HEK293 (cell line): Measurements from ENCODE around the gene STON2.
A peak's percentile ranks its signal among the peaks of the same experiment; 100 is the strongest.

ENCODE experiments used
- CTCF ChIA-PET: fragments of 350-600 bp; formaldehyde crosslinking; extraction: SDS; loops from one replicate; lab custom pipeline; 2021; ENCODE audit warnings: antibody characterized with exemption; lab: Yijun Ruan, JAX
- POLR2A ChIA-PET: fragments of 300-600 bp; formaldehyde crosslinking; extraction: SDS; loops from one replicate; lab custom pipeline; 2020; ENCODE audit warnings: antibody characterized with exemption, inconsistent platforms; lab: Yijun Ruan, JAX
- H3K27ac ChIP-seq: fragments of 200-500 bp; sonication (Bioruptor generic); 2 replicates; pipeline ENCODE4 v1.5.1; 2014; ENCODE audit warnings: low read depth, low read length, control low read depth, inconsistent platforms; ENCODE audit errors: extremely low read depth
- H3K36me3 ChIP-seq, 2 experiments: fragments of 200-500 bp in 1 of 2; sonication (Bioruptor generic) in 1 of 2; 1 replicate in 1 of 2; 2 replicates in 1 of 2; pipeline ENCODE4 v1.5.1; 2014 to 2017; ENCODE audit warnings: inconsistent platforms in 2 of 2, low read length in 2 of 2; ENCODE audit not compliant: control insufficient read depth in 2 of 2, insufficient read depth in 1 of 2
- H3K4me1 ChIP-seq: fragments of 200-500 bp; sonication (Bioruptor generic); 2 replicates; pipeline ENCODE4 v1.5.1; 2014; ENCODE audit warnings: mild to moderate bottlenecking, low read length, inconsistent platforms; ENCODE audit not compliant: control insufficient read depth, insufficient read depth
- H3K4me3 ChIP-seq: 2 replicates; pipeline ENCODE4 v1.5.1; 2011; ENCODE audit warnings: low read depth, mild to moderate bottlenecking, control low read depth, low read length, moderate library complexity
- H3K9me3 ChIP-seq: fragments of 200-500 bp; sonication (Bioruptor generic); 2 replicates; pipeline ENCODE4 v1.5.1; 2014; ENCODE audit warnings: low read depth, low read length, inconsistent platforms; ENCODE audit not compliant: control insufficient read depth, insufficient read depth
- ATF2 ChIP-seq: fragments of 450-650 bp; formaldehyde crosslinking; IDR thresholded peaks from 2 replicates; pipeline ENCODE4 v1.5.1; 2016; ENCODE audit warnings: missing biosample characterization, missing genetic modification characterization, low read depth
- BCL11A ChIP-seq: fragments of 450-650 bp; formaldehyde crosslinking; IDR thresholded peaks from 2 replicates; pipeline ENCODE4 v1.5.1; 2016; ENCODE audit warnings: low read depth, missing biosample characterization, missing genetic modification characterization
- KLF10 ChIP-seq: fragments of 450-650 bp; IDR thresholded peaks from 2 replicates; pipeline ENCODE4 v1.5.1; 2018; ENCODE audit warnings: missing biosample characterization, mild to moderate bottlenecking, missing genetic modification characterization
- KLF17 ChIP-seq: fragments of 450-650 bp; formaldehyde crosslinking; IDR thresholded peaks from 2 replicates; pipeline ENCODE4 v1.5.1; 2016; ENCODE audit warnings: missing biosample characterization, missing genetic modification characterization
- MZF1 ChIP-seq: fragments of 450-650 bp; formaldehyde crosslinking; IDR thresholded peaks from 2 replicates; pipeline ENCODE4 v1.5.1; 2017; ENCODE audit warnings: missing biosample characterization, missing genetic modification characterization, borderline replicate concordance
- ZBTB6 ChIP-seq: fragments of 450-650 bp; formaldehyde crosslinking; IDR thresholded peaks from 2 replicates; pipeline ENCODE4 v1.5.1; 2017; ENCODE audit warnings: missing biosample characterization, missing genetic modification characterization
- ZNF391 ChIP-seq: fragments of 450-650 bp; formaldehyde crosslinking; IDR thresholded peaks from 2 replicates; pipeline ENCODE4 v1.5.1; 2016; ENCODE audit warnings: low read depth, missing biosample characterization, missing genetic modification characterization, borderline replicate concordance
- ZNF449 ChIP-seq: fragments of 450-650 bp; formaldehyde crosslinking; IDR thresholded peaks from 2 replicates; pipeline ENCODE4 v1.5.1; 2017; ENCODE audit warnings: missing biosample characterization, mild to moderate bottlenecking, missing genetic modification characterization, moderate library complexity
- ZNF529 ChIP-seq: fragments of 450-650 bp; formaldehyde crosslinking; IDR thresholded peaks from 2 replicates; pipeline ENCODE4 v1.5.1; 2017; ENCODE audit warnings: missing genetic modification characterization, missing biosample characterization; ENCODE audit not compliant: insufficient replicate concordance
- ZNF549 ChIP-seq: fragments of 450-650 bp; IDR thresholded peaks from 2 replicates; pipeline ENCODE4 v1.5.1; 2018; ENCODE audit warnings: missing biosample characterization, missing genetic modification characterization, mild to moderate bottlenecking, inconsistent platforms, moderate library complexity
- ZNF670 ChIP-seq: fragments of 450-650 bp; formaldehyde crosslinking; IDR thresholded peaks from 2 replicates; pipeline ENCODE4 v1.5.1; 2016; ENCODE audit warnings: missing biosample characterization, missing genetic modification characterization, low read depth
- ZNF791 ChIP-seq: fragments of 450-650 bp; formaldehyde crosslinking; IDR thresholded peaks from 2 replicates; pipeline ENCODE4 v1.5.1; 2016; ENCODE audit warnings: missing biosample characterization, missing genetic modification characterization

Gene STON2

GRCh38 chr14:81275305-81276072 lies 124.6 kb downstream of the STON2 start (continued):
- no peak for TF ChIP-seq BCL11A (tag by site-specific recombination)
- TF ChIP-seq ZNF670, result no peak
- TF ChIP-seq ATF2 (tag by site-specific recombination), result no peak
- no peak for TF ChIP-seq ZNF529 (tag by site-specific recombination)

GRCh38 chr14:81273961-81274575 lies 126.1 kb downstream of the STON2 start:
- CTCF ChIA-PET, result interaction anchor here (1.0 kb wide), 1 partner anchor 179 kb away, joined by 5 read pairs; no protein-coding TSS in a partner anchor

GRCh38 chr14:81273521-81273920 lies 126.6 kb downstream of the STON2 start:
- CTCF ChIA-PET, result interaction anchor here (0.7 to 10.2 kb wide), 2 partner anchors 110 to 180 kb away, joined by 3 to 169 read pairs; no protein-coding TSS in a partner anchor
- TF ChIP-seq MZF1 (tag by site-specific recombination) (no peak), KLF10 (no peak), ZNF449 (peak; percentile 65), ZNF391 (tag by site-specific recombination) (no peak)
- H3K36me3 ChIP-seq, result peaks cover 3 to 14% of the 10 kb centered on the region in 2 experiments; a peak in 2 of 3 replicates
- H3K9me3 ChIP-seq, result no peaks in the 10 kb centered on the region
- H3K4me1 ChIP-seq, result 0 out of 2 replicates have a peak, but pooled peaks cover 5% of the 10 kb centered on the region
- H3K27ac ChIP-seq, result no peak overlapping the region
- no peak overlapping the region for H3K4me3 ChIP-seq
- POLR2A ChIA-PET, result no interaction called here

More at GRCh38 chr14:81273961-81274575, 126.1 kb downstream of the STON2 start:
- H3K36me3 ChIP-seq, result peaks cover 3 to 14% of the 10 kb centered on the region in 2 experiments; a peak in 2 of 3 replicates
- H3K4me1 ChIP-seq, result 0 out of 2 replicates have a peak, but pooled peaks cover 5% of the 10 kb centered on the region
- TF ChIP-seq KLF17 (tag by site-specific recombination), result no peak
- no peak for TF ChIP-seq KLF10
- no peak for TF ChIP-seq ZBTB6 (tag by site-specific recombination)
- no peak for TF ChIP-seq ZNF791 (tag by site-specific recombination)
- no peak for TF ChIP-seq ZNF549
- no peaks in the 10 kb centered on the region for H3K9me3 ChIP-seq
- POLR2A ChIA-PET, result no interaction called here
- no peak overlapping the region for H3K27ac ChIP-seq
- no peak overlapping the region for H3K4me3 ChIP-seq
